Osteoblast (primary cell): Measurements from ENCODE around the gene LAMA5. TPM values are rescaled to one million over a fixed set of nuclear protein-coding genes. Genes with fewer than 3 reads are reported as not detected.
"Not testable (repeated sequence)": the region's sequence is repeated elsewhere in the genome, so short reads cannot be mapped to it uniquely, and the experiment has no call there.

ENCODE experiments used
- DNase-seq: peaks from one replicate; pipeline ENCODE4 v3.0.0; 2011; ENCODE audit warnings: low spot score, mixed read lengths; ENCODE audit not compliant: insufficient read length; ENCODE audit errors: missing footprints
- H2AFZ ChIP-seq: 2 replicates; pipeline ENCODE4 v1.6.0; 2011; ENCODE audit warnings: mild to moderate bottlenecking, low read length
- H3K27ac ChIP-seq: 2 replicates; pipeline ENCODE4 v1.5.1; 2011; ENCODE audit warnings: mild to moderate bottlenecking, low read depth, low read length, moderate library complexity
- H3K27me3 ChIP-seq: 2 replicates; pipeline ENCODE4 v1.6.0; 2012; ENCODE audit warnings: mild to moderate bottlenecking, control low read depth, inconsistent platforms, low read length, moderate library complexity; ENCODE audit not compliant: insufficient read depth
- H3K36me3 ChIP-seq: 2 replicates; pipeline ENCODE4 v1.5.1; 2011; ENCODE audit warnings: mild to moderate bottlenecking, low read length, control low read depth, moderate library complexity; ENCODE audit not compliant: insufficient read depth
- H3K4me1 ChIP-seq: 2 replicates; pipeline ENCODE4 v1.5.1; 2011; ENCODE audit warnings: mild to moderate bottlenecking, low read length, control low read depth, moderate library complexity; ENCODE audit not compliant: insufficient read depth
- H3K4me2 ChIP-seq: 2 replicates; pipeline ENCODE4 v1.6.0; 2011; ENCODE audit warnings: mild to moderate bottlenecking, low read length; ENCODE audit not compliant: insufficient read depth
- H3K4me3 ChIP-seq: fragments of 200-600 bp; sonication (generic); 3 replicates; pipeline ENCODE4 v1.5.1; 2012; ENCODE audit warnings: mild to moderate bottlenecking, low read length, inconsistent platforms; ENCODE audit not compliant: insufficient read depth
- H3K79me2 ChIP-seq: 2 replicates; pipeline ENCODE4 v1.6.0; 2012; ENCODE audit warnings: mild to moderate bottlenecking, low read length, control low read depth, inconsistent platforms; ENCODE audit not compliant: insufficient read depth
- H3K9me3 ChIP-seq: 2 replicates; pipeline ENCODE4 v1.5.1; 2011; ENCODE audit warnings: low read depth, low read length, control low read depth
- H4K20me1 ChIP-seq: 2 replicates; pipeline ENCODE4 v1.6.0; 2012; ENCODE audit warnings: mild to moderate bottlenecking, low read length, control low read depth; ENCODE audit not compliant: insufficient read depth
- total RNA-seq: library from RNA; depleted of rRNA; stranded (reverse); fragments of >200 nt; gene quantifications from 2 replicates; pipeline ENCODE4 v1.2.3, GENCODE V29; 2012
- TF ChIP-seq, protein P1 (sequence below): IDR thresholded peaks from 2 replicates; pipeline ENCODE4 v1.5.1; 2011; ENCODE audit warnings: mild to moderate bottlenecking, low read depth, low read length, moderate library complexity; ENCODE audit errors: extremely low read depth

Gene LAMA5
- total RNA-seq, 1 donor = 2.2 TPM

DNA sequence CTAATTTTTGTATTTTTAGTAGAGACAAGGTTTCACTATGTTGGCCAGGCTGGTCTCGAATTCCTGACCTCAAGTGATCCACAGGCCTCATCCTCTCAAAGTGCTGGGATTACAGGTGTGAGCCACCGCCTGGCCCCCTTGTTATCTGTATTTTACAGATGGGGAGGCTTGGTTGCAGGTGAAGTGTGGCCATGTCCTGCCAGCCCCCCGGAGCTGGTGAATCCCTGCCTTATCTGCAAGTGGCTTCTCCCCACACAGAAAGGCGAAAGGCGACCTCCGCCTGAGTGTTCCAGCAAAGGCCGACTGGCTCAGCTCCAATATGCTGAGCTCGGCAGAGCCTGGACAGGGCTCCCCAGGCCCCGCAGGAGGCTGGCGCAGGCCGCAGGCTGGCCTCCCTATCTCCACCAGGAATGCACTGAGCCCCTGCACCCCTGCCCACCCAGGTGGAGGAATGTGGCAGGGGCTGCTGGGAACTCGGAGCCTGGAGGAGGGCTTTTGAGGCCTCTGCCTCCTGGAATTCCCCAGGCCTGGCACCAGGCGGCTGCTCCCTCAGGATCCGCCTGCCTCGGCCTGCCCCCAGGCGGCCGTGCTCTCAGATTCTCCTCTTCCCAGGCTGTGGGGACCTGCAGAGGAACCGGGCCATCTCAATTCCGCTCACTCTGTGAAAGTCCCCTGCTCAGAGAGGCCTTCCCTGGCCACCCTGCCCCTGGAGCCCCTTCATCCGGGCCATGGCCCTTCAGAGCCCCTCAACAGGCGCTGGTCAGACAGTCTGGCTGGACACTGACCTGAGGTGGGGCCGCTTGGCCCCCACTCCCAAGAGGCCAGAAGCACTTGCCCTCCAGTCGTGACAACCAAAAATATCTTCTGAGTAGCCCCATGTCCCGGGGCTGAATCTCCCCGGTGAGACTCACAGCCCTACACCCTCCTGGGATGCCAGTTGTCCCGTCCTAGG lies 9.3 kb upstream of the LAMA5 start:
- Histone ChIP-seq H3K36me3 (no peaks in the 10 kb centered on the region), H4K20me1 (no peaks in the 10 kb centered on the region), H3K79me2 (no peaks in the 10 kb centered on the region), H3K9me3 (no peaks in the 10 kb centered on the region), H3K27me3 (peaks cover 9% of the 10 kb centered on the region), H3K27ac (no peak overlapping the region), H3K4me1 (peaks cover 10% of the 10 kb centered on the region), H3K4me3 (no peak overlapping the region), H2AFZ (peak overlapping the region; percentile 31), H3K4me2 (no peak overlapping the region)
- TF ChIP-seq, protein P1, sequence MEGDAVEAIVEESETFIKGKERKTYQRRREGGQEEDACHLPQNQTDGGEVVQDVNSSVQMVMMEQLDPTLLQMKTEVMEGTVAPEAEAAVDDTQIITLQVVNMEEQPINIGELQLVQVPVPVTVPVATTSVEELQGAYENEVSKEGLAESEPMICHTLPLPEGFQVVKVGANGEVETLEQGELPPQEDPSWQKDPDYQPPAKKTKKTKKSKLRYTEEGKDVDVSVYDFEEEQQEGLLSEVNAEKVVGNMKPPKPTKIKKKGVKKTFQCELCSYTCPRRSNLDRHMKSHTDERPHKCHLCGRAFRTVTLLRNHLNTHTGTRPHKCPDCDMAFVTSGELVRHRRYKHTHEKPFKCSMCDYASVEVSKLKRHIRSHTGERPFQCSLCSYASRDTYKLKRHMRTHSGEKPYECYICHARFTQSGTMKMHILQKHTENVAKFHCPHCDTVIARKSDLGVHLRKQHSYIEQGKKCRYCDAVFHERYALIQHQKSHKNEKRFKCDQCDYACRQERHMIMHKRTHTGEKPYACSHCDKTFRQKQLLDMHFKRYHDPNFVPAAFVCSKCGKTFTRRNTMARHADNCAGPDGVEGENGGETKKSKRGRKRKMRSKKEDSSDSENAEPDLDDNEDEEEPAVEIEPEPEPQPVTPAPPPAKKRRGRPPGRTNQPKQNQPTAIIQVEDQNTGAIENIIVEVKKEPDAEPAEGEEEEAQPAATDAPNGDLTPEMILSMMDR = peak; percentile 36
- peak; percentile 93 for DNase-seq

DNA sequence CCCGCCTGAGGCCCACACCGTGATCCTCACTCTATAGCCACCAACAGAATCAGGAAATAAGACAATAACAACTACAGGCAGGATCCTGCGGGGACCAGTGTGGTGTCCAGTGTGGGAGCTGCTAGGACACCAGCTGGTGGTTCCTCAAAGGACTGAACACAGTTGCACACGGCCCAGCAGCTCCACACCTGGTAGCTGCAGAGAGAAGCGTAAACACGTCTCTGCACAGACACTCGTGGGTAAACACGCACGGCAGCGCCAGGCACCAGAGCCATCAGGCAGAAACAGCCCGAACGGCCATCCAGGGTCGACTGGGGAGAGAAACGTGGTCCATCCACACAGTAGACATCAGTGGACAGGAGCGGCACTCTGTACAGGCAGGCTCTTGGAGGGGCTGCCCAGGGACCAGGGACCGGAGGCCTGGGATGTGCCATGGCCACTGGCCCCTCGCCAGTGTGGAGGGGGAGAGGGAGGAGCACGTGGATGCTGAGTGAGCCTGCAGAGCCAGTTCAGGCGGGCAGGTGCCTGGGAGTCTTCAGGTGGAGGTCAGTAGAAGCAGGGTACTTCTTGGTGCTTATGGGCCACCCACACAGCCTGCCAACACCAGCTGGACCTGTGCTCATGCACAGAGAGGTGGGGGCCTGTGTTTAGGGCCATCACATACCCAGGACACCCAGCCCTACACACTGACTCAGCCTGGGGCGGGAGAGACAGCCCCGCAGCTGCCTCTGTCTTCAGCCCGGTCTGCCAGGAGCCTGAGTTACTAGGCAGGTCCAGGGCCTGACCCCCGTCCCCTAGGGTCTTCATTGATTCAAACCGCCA lies 7.4 kb upstream of the LAMA5 start:
- Histone ChIP-seq H3K27ac (no peak overlapping the region), H3K79me2 (no peaks in the 10 kb centered on the region), H3K4me1 (peaks cover 13% of the 10 kb centered on the region), H4K20me1 (no peaks in the 10 kb centered on the region), H3K9me3 (no peaks in the 10 kb centered on the region), H3K27me3 (peaks cover 9% of the 10 kb centered on the region), H3K4me3 (no peak overlapping the region), H3K36me3 (no peaks in the 10 kb centered on the region), H3K4me2 (no peak overlapping the region), H2AFZ (no peak overlapping the region)
- TF ChIP-seq, protein P1 = no peak
- DNase-seq = no peak

DNA sequence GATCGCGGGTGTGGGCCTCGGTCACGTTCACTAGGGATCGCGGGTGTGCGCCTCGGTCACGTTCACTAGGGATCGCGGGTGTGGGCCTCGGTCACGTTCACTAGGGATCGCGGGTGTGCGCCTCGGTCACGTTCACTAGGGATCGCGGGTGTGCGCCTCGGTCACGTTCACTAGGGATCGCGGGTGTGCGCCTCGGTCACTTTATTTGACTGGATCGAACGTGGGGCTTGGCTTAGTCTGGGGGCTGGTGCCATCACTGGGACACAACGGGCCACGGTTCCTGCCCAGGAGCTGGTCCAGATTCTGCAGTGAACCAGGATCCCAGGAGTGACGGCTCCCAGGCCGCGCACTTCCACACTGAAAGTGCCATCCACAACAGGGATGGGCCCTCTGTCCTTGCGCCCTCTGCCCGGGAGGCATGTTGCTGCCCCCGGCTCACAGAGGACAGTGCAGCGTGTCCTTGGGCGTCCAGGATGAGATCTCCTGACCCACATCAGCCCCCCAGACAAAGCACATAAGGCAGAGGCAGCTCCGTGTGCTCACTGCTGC lies 6.6 kb upstream of the LAMA5 start:
- H3K27me3 ChIP-seq, H3K9me3 ChIP-seq, H3K4me2 ChIP-seq, H3K27ac ChIP-seq, H3K79me2 ChIP-seq, H3K4me3 ChIP-seq, H4K20me1 ChIP-seq, DNase-seq, H3K36me3 ChIP-seq, H2AFZ ChIP-seq: not testable (repeated sequence)
- H3K4me1 ChIP-seq = peaks cover 20% of the 10 kb centered on the region

DNA sequence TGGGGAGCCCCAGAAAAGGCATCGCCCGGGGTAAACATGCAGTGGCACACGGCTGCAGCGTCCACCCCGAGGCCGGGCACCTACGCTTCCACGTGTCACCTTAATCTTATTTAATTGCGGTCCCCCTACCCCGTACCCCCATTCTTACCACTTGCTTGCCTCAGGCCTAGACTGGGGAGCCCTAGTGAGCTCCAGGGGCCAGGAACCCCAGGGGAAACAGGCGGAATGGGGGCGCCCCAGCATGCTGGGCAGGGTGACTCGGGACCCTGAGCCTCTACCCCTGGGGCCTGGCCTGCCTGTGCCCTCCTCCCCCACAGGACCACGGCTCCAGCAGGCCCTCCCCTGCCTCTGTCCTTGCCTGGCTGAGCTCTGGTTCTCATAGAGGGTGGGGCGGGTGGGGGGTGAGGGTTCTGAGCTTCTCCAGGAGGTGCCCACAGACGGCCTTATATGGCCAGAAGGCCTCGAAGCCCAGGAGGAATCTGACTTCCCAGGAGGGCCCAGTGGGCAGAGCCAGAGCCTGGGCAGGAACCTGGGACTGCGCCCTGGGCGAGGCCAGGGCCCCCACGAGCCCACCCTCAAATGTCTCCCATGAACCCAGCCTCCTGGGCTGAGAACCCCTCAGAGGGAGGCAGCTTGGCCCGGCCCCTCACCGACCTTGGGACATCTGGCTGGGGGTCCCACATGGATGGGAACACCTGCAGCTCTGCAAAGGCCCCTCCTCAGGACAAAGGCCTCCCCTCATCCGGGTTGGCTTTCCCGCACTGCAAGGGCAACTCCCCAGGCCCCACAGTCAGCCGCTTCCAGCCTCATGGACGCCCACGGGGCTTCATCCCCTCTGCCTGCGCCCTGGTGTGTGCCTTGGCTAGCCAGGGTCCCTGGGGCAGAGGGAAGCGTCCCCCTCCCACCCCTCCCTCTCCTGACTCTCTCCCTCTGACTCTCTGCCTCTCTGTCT lies 5.2 kb upstream of the LAMA5 start:
- TF ChIP-seq, protein P1 = no peak
- peaks cover 33% of the 10 kb centered on the region for H3K4me1 ChIP-seq

More for the DNA sequence above, 5.2 kb upstream of the LAMA5 start:
- H2AFZ ChIP-seq = no peak overlapping the region
- no peaks in the 10 kb centered on the region for H3K9me3 ChIP-seq
- H3K4me2 ChIP-seq = no peak overlapping the region
- no peaks in the 10 kb centered on the region for H3K36me3 ChIP-seq
- no peaks in the 10 kb centered on the region for H3K79me2 ChIP-seq
- H3K27ac ChIP-seq = no peak overlapping the region
- H3K4me3 ChIP-seq = no peak overlapping the region
- peaks cover 22% of the 10 kb centered on the region for H3K27me3 ChIP-seq
- no peak for DNase-seq
- H4K20me1 ChIP-seq = no peaks in the 10 kb centered on the region
